HL-60/S4 treated with retinoic acid at 250 ng/mL for 4 days and 3 days (cell line): ENCODE data around the gene CLCA1.

ENCODE experiments used
- in situ Hi-C: fragments of 300-500 bp; cut with MboI; formaldehyde crosslinking; loops from 2 replicates; pipeline ENCODE4 v1.7.0; 2022; ENCODE audit warnings: low sequenced_read_pairs

CLCA1 gene

GRCh38 chr1:86541859-86542258 lies 73.1 kb downstream of the CLCA1 start:
- in situ Hi-C loops = no loop called here

- in situ Hi-C loops = no loop called here
Measured at GRCh38 chr1:86542631-86543030, 73.9 kb downstream of the CLCA1 start.

GRCh38 chr1:86546787-86547221 lies 78.1 kb downstream of the CLCA1 start, which contains the start of gene CLCA4:
TSS of gene CLCA4 (plus strand) at chr1:86547078. CDS start at chr1:86547120, 42 bp downstream.
- in situ Hi-C loops = no loop called here

- in situ Hi-C loops = no loop called here
Measured at GRCh38 chr1:86548839-86549238, 80.1 kb downstream of the CLCA1 start.
